ENCODE measurements around the gene RNF130.

GRCh38 chr5:180027459-180028089, 44.0 kb downstream of the RNF130 start:
- no peak for TF ChIP-seq GATA3 (IDR thresholded peaks at IDR 0.05; ENCODE audit: low read depth, low read length)
- no peak for TF ChIP-seq GATA2 (IDR thresholded peaks at IDR 0.05; ENCODE audit: low read depth, low read length)

Measured in SH-SY5Y (cell line).